Activated T-cell treated with anti-CD3 and anti-CD28 coated beads for 4 hours (primary cell): Measurements from ENCODE around the gene CCDC27.
"Not testable (repeated sequence)": the region's sequence is repeated elsewhere in the genome, so short reads cannot be mapped to it uniquely, and the experiment has no call there.

ENCODE experiments used
- DNase-seq: peaks from one replicate; pipeline ENCODE4 v3.0.0-alpha.2; 2020

The CCDC27 gene

GRCh38 chr1:3800795-3801194 is 48.5 kb downstream of the CCDC27 start:
- DNase-seq, result not testable (repeated sequence)

- DNase-seq, result no peak
Observed at GRCh38 chr1:3803905-3804626, 51.8 kb downstream of the CCDC27 start.

- not testable (repeated sequence) for DNase-seq
Observed at GRCh38 chr1:3804627-3804944, 52.3 kb downstream of the CCDC27 start.

- no peak for DNase-seq
Observed at GRCh38 chr1:3805038-3805437, 52.8 kb downstream of the CCDC27 start.

GRCh38 chr1:3807769-3808168 is 55.5 kb downstream of the CCDC27 start:
- DNase-seq, result no peak

GRCh38 chr1:3809680-3810079 is 57.4 kb downstream of the CCDC27 start:
- DNase-seq, result no peak

- DNase-seq, result not testable (repeated sequence)
Observed at GRCh38 chr1:3810149-3810761, 58.0 kb downstream of the CCDC27 start.

- DNase-seq, result no peak
Observed at GRCh38 chr1:3811595-3811911, 59.3 kb downstream of the CCDC27 start.

- no peak for DNase-seq
Observed at GRCh38 chr1:3814065-3814464, 61.8 kb downstream of the CCDC27 start.

GRCh38 chr1:3814771-3815561 is 62.7 kb downstream of the CCDC27 start:
- no peak for DNase-seq

GRCh38 chr1:3816331-3817137 is 64.3 kb downstream of the CCDC27 start:
- no peak for DNase-seq

GRCh38 chr1:3817138-3817740 is 65.0 kb downstream of the CCDC27 start:
- DNase-seq, result no peak

- DNase-seq, result no peak
Observed at GRCh38 chr1:3817821-3818597, 65.8 kb downstream of the CCDC27 start.

- no peak for DNase-seq
Observed at GRCh38 chr1:3819771-3820200, 67.5 kb downstream of the CCDC27 start.

- DNase-seq, result no peak
Observed at GRCh38 chr1:3820316-3820715, 68.1 kb downstream of the CCDC27 start.

GRCh38 chr1:3821004-3821403 is 68.8 kb downstream of the CCDC27 start:
- DNase-seq, result no peak
